SIG-M5 treated with dmso at 0.1 percent for 504 hours (cell line): ENCODE results near the gene STK16.
"Not testable (repeated sequence)": the region's sequence is repeated elsewhere in the genome, so short reads cannot be mapped to it uniquely, and the experiment has no call there.

ENCODE experiments used
- DNase-seq: peaks from one replicate; lab custom pipeline; 2025; ENCODE audit not compliant: unreplicated experiment; lab: John Stamatoyannopoulos, UW

STK16 gene

GRCh38 chr2:219286436-219287115 lies 41.3 kb downstream of the STK16 start:
- no peak for DNase-seq

GRCh38 chr2:219287116-219287440 lies 41.8 kb downstream of the STK16 start:
- not testable (repeated sequence) for DNase-seq

GRCh38 chr2:219287580-219288265 lies 42.4 kb downstream of the STK16 start:
- DNase-seq: no peak

GRCh38 chr2:219289195-219289536 lies 43.9 kb downstream of the STK16 start:
- no peak for DNase-seq

- DNase-seq: no peak
Measured at GRCh38 chr2:219289537-219290361, 44.5 kb downstream of the STK16 start.

- DNase-seq: no peak
Measured at GRCh38 chr2:219290381-219291171, 45.3 kb downstream of the STK16 start.

- no peak for DNase-seq
Measured at GRCh38 chr2:219291394-219291793, 46.1 kb downstream of the STK16 start.

GRCh38 chr2:219291910-219292490 lies 46.7 kb downstream of the STK16 start:
- DNase-seq: no peak

GRCh38 chr2:219292616-219293015 lies 47.3 kb downstream of the STK16 start:
- no peak for DNase-seq

- DNase-seq: no peak
Measured at GRCh38 chr2:219293736-219294231, 48.5 kb downstream of the STK16 start.

GRCh38 chr2:219294356-219295351 lies 49.4 kb downstream of the STK16 start:
- peak; percentile 69 for DNase-seq

GRCh38 chr2:219296142-219296541 lies 50.9 kb downstream of the STK16 start:
- DNase-seq: no peak

- DNase-seq: no peak
Measured at GRCh38 chr2:219296631-219297391, 51.5 kb downstream of the STK16 start.

GRCh38 chr2:219297766-219298456 lies 52.6 kb downstream of the STK16 start:
- no peak for DNase-seq

GRCh38 chr2:219298759-219299371 lies 53.6 kb downstream of the STK16 start:
- peak; percentile 69 for DNase-seq

- no peak for DNase-seq
Measured at GRCh38 chr2:219299372-219299760, 54.1 kb downstream of the STK16 start.
